Type B pancreatic cell (in vitro differentiated cells): ENCODE results near the gene SERPINE2. TPM values are rescaled to one million over a fixed set of nuclear protein-coding genes. Genes with fewer than 3 reads are reported as not detected.

Experiments
- DNase-seq: peaks from one replicate; pipeline ENCODE4 v3.0.0; 2021; ENCODE audit warnings: mixed read lengths; ENCODE audit not compliant: unreplicated experiment; ENCODE audit errors: extremely low spot score
- H3K27ac Mint-ChIP-seq: 2 replicates; pipeline ENCODE4 v1.8.0; 2021; ENCODE audit warnings: mild to moderate bottlenecking, mixed read lengths
- H3K27me3 Mint-ChIP-seq: 2 replicates; pipeline ENCODE4 v1.8.0; 2021; ENCODE audit warnings: mixed read lengths
- H3K36me3 Mint-ChIP-seq: 2 replicates; pipeline ENCODE4 v1.8.0; 2021; ENCODE audit warnings: mixed read lengths
- H3K4me1 Mint-ChIP-seq: one replicate; pipeline ENCODE4 v1.8.0; 2021; ENCODE audit warnings: mixed read lengths; ENCODE audit not compliant: unreplicated experiment
- H3K4me3 Mint-ChIP-seq: 2 replicates; pipeline ENCODE4 v1.8.0; 2021; ENCODE audit warnings: mild to moderate bottlenecking, mixed read lengths
- H3K9me3 Mint-ChIP-seq: 2 replicates; pipeline ENCODE4 v1.8.0; 2021; ENCODE audit warnings: mixed read lengths
- CTCF ChIP-seq: fragments of 200-600 bp; sonication (generic); conservative IDR thresholded peaks from 2 replicates; pipeline ENCODE4 v1.5.0; 2021; ENCODE audit warnings: antibody characterized with exemption, mild to moderate bottlenecking
- total RNA-seq: library from RNA; stranded (reverse); gene quantifications from 2 replicates; pipeline ENCODE4 v1.2.1, GENCODE V29; 2021; ENCODE audit warnings: low replicate concordance

SERPINE2 gene
- total RNA-seq, 1 donor from 2014 or later = 37.4 TPM

GRCh38 chr2:223945755-223946154 lies 93.3 kb downstream of the SERPINE2 start:
- H3K27me3 Mint-ChIP-seq = peaks cover 4% of the 10 kb centered on the region
- no peak for DNase-seq
- H3K9me3 Mint-ChIP-seq = peaks cover 4% of the 10 kb centered on the region
- no peak for TF ChIP-seq CTCF
- peak overlapping the region; percentile 37 for H3K4me3 Mint-ChIP-seq
- H3K4me1 Mint-ChIP-seq = peaks cover 28% of the 10 kb centered on the region
- H3K27ac Mint-ChIP-seq = no peak overlapping the region
- peaks cover 9% of the 10 kb centered on the region for H3K36me3 Mint-ChIP-seq

GRCh38 chr2:223944703-223945531 lies 94.2 kb downstream of the SERPINE2 start, which contains the start of gene WDFY1:
Gene WDFY1 (minus strand): TSS chr2:223945335. CDS start chr2:223945284, 51 bp downstream.
- Mint-ChIP-seq H3K36me3 (peaks cover 9% of the 10 kb centered on the region), H3K27me3 (peaks cover 4% of the 10 kb centered on the region), H3K27ac (peak within 1 kb of the TSS; percentile 88), H3K4me3 (peak within 1 kb of the TSS; percentile 91), H3K9me3 (peaks cover 4% of the 10 kb centered on the region), H3K4me1 (peaks cover 28% of the 10 kb centered on the region)
- DNase-seq = peak; percentile 91
- TF ChIP-seq CTCF = no peak

GRCh38 chr2:223944166-223944702 lies 94.9 kb downstream of the SERPINE2 start:
- H3K27me3 Mint-ChIP-seq = peaks cover 4% of the 10 kb centered on the region
- peak overlapping the region; percentile 88 for H3K27ac Mint-ChIP-seq
- peaks cover 9% of the 10 kb centered on the region for H3K36me3 Mint-ChIP-seq
- TF ChIP-seq CTCF = no peak
- H3K4me1 Mint-ChIP-seq = peaks cover 28% of the 10 kb centered on the region
- peaks cover 4% of the 10 kb centered on the region for H3K9me3 Mint-ChIP-seq
- DNase-seq = peak; percentile 72
- H3K4me3 Mint-ChIP-seq = peak overlapping the region; percentile 91

GRCh38 chr2:223943561-223944008 lies 95.5 kb downstream of the SERPINE2 start:
- H3K36me3 Mint-ChIP-seq = peaks cover 9% of the 10 kb centered on the region
- no peak for TF ChIP-seq CTCF
- no peak for DNase-seq
- H3K4me3 Mint-ChIP-seq = peak overlapping the region; percentile 91
- H3K9me3 Mint-ChIP-seq = peaks cover 4% of the 10 kb centered on the region
- H3K4me1 Mint-ChIP-seq = peaks cover 28% of the 10 kb centered on the region
- H3K27me3 Mint-ChIP-seq = peaks cover 4% of the 10 kb centered on the region
- H3K27ac Mint-ChIP-seq = peak overlapping the region; percentile 88

- Mint-ChIP-seq H3K27ac (peak overlapping the region; percentile 88), H3K4me1 (peaks cover 28% of the 10 kb centered on the region), H3K9me3 (peaks cover 4% of the 10 kb centered on the region), H3K4me3 (peak overlapping the region; percentile 91), H3K27me3 (peaks cover 4% of the 10 kb centered on the region), H3K36me3 (peaks cover 9% of the 10 kb centered on the region)
- TF ChIP-seq CTCF = no peak
- no peak for DNase-seq
Observed at GRCh38 chr2:223943135-223943534, 96.0 kb downstream of the SERPINE2 start.
